Activated naive CD4-positive, alpha-beta T cell treated with Interleukin-2 at 50 U/mL for 16 hours (primary cell): ENCODE data around the gene CDH8.

Experiments used
- DNase-seq: peaks from one replicate; pipeline ENCODE4 v3.0.0-alpha.2; 2020

CDH8 gene, protein sequence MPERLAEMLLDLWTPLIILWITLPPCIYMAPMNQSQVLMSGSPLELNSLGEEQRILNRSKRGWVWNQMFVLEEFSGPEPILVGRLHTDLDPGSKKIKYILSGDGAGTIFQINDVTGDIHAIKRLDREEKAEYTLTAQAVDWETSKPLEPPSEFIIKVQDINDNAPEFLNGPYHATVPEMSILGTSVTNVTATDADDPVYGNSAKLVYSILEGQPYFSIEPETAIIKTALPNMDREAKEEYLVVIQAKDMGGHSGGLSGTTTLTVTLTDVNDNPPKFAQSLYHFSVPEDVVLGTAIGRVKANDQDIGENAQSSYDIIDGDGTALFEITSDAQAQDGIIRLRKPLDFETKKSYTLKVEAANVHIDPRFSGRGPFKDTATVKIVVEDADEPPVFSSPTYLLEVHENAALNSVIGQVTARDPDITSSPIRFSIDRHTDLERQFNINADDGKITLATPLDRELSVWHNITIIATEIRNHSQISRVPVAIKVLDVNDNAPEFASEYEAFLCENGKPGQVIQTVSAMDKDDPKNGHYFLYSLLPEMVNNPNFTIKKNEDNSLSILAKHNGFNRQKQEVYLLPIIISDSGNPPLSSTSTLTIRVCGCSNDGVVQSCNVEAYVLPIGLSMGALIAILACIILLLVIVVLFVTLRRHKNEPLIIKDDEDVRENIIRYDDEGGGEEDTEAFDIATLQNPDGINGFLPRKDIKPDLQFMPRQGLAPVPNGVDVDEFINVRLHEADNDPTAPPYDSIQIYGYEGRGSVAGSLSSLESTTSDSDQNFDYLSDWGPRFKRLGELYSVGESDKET

DNA sequence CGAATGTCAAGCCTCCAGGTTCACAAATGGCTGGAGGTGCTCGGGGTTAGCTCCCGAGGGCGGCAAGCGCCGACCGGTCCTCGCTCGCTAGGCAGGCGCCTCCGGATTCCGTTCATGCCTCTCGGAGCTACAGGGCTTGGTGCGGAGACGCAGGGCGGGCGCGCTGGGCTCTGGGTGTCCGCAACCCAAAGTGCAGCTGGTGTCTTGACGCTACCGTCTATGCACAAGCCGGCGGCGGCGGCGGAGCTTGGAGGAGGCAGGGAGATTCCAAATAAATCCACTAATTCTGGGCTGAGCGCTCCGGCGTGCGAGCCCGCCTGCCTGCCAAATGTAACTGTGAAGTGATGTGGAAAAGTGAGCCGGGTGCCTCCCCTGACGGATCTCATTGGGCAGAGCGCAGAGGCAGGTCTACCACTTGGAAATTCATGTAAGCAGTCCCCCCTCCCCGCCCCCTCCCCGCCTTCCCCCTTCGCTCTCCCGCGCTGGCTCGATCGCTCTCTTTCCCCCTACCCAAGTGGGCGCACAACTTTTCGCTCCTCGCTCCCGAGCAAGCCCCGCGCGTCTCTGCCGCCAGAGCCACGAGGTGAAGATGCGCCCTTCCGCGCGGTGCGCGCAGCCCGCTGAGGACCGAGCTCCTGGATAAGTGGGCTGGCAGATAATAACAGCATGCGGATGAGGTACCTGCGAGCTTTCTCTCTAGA, at the start of gene CDH8:
Gene CDH8 (minus strand): TSS at position 338 of the 701 bp plus-strand sequence. CDS start 15,035 bp downstream, outside the sequence.
- no peak for DNase-seq

DNA sequence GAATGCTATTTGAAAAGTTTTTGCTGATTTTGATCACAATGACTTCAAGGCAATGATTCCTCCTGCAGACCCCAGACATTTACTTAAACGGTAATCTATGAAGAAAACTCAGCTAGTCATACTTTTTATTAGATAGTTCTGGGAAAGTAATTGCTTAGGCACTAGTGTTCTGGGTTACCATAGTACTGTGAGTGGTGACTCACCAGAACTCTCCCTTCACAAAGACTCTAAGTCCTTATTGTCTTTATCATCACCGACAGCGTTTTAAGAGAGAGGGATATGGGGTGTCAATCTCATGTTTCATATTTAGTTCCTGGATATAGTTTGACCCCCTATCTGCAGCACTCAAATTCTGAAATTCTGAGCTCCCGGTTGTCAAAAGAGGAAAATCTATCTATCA, 43.0 kb upstream of the CDH8 start:
- DNase-seq: no peak

DNA sequence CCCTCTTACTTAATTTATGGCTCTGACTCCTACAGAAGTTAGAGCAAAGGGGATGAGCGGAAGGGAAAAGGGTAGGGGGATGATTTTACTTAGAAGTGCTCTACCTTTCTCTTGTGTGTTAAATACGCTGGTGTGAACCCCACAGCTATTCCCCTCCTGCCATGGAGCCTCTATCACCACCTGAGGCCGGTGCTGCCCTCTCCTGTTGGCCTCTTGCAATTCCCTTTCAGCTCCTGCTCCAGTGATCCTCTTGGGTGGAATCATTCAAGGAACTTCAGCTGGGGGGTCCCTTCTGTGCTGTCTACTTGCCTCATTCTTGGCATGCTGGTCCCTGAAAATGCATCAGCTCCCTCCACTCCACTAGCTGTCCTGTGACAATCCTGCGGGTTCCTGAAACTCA, 41.8 kb upstream of the CDH8 start:
- DNase-seq: no peak

DNA sequence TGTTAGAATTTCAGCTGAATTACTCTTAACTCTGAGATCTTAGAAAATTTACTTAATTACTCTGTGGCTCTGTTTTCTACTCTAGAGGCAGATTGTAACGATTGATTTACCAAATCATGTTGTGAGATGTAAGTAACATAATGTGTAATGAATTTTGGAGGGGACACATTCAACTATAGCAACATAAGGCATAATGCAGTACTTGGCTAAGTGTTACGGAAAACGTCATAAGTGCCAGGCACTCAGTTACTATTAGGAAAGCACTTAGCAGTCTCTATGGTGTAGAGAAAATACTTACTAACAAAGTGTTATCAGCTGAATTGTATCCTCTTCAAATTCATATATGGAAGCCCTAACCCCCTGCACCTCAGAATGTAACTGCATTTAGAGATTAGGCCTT, 40.6 kb upstream of the CDH8 start:
- DNase-seq: no peak

DNA sequence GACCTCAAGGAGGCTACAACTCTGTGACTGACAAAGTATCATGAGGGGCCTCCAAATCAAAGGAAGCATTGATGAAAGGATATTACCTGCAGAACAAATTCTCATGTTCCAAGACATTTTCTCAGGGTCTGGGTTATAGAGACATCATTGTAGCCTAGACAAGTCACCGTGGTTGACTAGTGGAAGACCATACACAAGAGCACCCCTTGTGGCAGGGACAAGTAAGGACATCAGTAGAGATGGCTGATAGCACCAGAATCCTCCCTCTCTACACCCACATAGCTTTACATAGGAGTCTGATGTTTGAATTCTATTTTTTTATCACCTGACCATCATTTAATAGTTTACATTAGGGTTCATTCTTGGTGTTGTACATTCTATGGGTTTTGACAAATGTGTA, 32.5 kb upstream of the CDH8 start:
- DNase-seq: no peak

DNA sequence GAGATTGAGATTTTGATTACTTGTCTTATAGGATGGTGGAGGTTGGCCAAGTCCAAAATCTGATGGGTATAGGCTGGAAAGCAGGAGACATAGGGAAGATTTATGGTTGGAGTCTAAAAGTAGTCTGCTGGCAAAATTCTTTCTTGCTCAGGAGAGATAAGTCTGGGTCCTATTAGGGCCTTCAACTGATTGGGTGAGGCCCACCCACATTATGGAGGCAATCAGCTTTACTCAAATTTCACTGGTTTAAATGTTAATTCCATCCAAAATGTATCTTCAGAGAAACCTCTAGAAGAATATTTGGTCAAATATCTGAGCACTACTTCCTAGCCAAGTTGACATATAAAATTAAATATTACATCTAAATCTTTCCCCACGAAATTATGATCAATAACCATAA, 31.7 kb upstream of the CDH8 start:
- DNase-seq: no peak

DNA sequence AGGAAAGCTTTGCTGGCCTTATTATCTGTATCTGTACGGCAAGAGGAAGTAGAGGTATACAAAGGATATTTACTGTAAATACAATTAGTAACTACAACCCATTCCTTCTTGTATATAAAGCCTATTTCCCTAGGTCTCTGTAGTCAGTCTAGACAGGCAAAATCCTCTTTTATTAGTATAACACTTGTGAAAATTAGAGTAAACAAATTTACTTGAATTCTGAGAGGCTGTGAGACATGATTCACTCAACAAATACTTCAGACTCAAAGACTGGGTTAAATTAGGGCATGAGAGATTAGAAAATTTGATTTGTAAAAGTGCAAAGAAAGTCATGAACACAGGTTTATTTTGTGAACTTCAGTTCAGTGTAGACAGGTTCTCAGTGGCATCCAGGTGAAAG, 30.9 kb upstream of the CDH8 start:
- no peak for DNase-seq

DNA sequence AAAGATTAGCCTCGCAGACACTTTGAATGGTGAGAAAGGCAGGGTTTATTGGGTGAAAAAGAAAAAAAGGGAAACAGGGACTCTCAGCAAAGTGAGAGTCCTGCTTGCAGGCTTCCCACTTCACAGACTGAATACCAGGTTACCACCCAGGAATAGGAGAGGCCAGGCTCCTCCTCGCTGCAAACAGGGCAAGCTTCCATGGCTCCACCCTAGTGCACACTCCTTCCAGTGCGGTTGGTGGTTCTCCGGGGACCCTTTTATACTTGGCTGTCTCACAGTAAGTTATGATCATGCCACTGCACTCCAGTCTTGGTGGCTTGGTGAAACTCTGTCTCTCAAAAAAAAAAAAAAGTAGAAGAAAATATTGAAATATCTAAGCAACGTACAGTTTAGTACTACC, 30.5 kb upstream of the CDH8 start:
- DNase-seq: no peak

DNA sequence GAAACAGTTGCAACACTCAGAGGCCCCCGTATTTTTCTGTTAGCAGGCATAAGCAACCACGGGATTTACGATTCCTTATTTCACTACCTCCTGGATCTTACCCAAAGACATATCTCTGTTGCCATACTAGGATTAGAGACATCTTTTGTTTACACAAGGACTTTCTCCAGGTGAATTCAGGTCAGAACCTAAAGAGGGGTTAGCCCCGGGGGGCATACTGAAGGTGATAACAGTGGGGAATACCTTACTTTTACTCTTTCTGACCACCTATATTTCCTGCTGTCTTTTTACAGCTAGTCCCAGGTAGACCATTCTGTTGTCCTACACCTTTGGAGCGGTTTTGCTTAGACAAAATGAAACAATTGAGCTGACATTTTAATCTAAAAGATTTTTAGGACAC, 27.9 kb upstream of the CDH8 start:
- no peak for DNase-seq

DNA sequence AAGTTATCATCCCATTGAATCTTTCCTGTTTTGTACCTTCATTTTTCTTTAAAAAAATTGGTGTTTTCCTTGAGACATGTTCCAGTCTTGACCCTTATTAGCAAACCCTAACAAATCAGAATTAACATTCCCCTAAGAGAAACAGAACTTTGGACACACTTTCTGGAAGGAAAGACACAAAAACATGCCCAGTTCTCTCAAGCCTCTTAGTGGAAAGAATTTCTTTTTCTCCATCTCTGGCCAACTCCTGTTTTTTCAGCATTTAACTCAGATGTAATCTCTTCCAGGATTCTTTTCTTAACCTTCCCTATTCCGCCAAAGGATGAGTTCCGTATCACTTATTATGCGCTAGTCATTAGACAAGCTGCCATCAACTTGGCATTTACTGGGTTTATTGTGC, 23.9 kb upstream of the CDH8 start:
- DNase-seq: no peak

DNA sequence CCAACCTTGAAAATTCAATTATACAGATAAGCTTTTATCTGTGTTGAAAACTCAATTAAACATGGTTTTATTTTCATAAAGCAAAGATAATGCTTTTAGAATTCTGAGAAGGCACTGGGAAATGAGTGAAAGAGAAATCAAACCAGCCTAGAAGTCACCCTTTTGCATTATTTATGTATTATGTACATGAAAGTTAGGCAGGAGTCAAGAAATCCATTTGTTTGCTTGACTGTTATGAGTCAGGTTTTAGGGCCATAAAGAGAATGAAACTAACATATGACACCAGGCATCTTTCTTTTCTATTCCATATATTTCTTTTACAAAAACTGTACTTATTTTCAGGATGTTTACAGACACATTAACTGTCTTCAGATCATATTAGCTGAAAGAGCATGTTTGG, 23.3 kb upstream of the CDH8 start:
- no peak for DNase-seq

DNA sequence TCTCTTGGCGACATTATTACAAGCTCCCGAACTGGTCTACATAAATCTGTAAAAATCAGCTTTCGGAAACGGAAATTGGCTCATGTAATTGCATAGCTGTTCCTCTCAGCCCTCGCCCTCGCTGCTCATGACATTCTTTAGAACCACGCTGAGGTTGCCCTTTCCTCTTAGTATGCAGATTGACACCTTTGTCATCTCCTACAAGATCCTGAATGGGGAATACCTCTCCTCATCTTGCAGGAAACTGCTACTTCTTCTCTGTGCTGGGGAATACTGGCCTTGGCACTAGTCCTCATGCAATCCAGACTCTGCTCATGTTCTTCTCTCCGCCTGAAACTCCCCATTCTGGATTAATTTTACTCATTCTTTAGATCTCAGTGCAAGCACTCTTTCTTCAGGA, 22.2 kb upstream of the CDH8 start:
- DNase-seq: no peak

DNA sequence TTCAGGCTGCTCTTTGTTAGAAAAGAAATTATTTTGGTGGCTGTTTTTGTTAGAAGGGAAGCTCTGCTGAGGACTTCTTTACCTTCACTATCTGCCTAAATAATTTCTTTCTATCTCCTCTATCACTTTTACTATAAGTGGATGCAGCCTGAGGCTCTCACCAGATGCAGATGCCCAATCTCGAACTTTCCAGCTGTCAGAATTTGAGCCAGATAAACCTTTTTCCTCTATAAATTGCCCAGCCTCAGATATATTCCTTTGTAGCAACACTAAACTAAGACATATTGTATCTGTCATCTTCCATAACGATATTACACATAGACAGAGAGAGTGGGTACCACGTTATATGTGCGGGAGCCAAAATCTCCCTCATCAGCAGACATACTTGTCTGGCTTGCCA, 15.7 kb upstream of the CDH8 start:
- DNase-seq: no peak

DNA sequence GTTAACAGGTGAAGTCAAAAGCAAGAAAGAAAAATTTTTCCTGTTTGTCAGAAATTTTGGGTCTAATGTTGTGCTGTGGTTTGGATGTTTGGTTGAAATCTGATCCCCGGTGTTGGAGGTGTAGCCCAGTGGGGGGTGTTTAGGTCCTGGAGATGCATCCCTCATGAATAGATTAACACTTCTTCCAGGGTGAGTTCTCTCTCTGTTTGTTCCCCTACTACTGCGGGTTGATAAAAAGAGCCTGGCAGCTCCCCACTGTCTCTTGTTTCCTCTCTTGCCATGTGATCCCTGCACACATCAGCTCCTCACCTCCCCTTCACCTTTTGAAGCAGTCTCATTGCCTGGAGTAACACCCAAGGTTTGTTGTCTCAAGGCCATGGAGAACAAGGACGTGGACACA, 14.6 kb upstream of the CDH8 start:
- DNase-seq: no peak

DNA sequence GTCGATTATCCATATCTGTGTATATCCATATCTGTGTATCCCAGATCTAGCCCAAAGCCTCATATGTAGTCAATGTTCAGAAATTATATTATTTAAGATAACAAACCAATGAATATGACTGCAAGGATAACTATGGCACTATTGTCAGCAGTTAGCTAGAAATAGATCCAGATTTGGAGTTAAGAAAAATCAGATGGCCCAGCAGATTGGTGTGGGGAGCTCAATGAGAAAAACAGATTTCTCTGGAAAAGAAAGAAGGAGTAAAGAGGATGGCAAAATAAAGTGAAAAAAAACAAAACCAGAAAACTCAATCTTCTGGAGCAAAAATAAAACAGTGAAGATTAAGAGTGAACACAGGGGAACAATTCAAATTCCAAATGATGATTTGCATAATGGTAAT, 10.6 kb upstream of the CDH8 start:
- DNase-seq: no peak

DNA sequence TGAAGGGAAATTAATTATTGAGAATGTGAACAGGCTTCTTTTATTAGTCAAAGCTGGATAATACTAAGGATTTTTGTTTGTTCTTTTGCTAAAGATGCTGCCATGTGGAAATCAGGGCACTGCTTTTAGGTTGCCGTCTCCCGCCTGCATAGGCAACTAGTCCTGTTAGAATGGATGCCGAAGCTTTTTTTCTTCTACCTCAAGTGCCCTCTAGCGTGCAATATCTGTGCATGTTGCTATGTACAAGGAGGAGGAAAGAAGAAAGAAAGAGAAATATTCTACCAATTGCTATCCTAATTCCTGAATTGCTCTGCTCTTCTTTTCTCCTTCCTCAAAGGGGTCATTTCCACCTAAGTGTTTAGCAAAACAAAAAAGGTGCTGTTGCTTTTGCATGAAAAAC, 5.2 kb upstream of the CDH8 start:
- DNase-seq: no peak

DNA sequence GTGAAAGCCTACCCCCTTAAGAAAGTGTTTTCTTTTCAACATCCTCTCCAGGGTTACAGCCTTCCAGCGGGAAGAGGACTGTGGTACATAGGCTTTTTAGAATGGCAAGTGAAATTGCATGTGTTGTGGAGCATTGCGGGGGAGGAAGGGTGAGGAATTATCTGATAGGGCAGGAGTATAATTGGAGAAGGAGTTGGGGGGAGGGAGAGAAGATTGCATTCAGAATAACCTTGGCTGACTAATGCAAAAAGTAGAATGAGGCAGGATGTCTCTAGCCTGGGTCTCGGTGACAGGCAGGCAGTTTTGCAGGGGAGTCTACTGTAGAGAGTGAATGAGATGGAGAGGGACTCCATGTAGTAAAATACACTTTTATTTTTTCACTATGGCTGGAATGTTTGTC, 2.4 kb upstream of the CDH8 start:
- DNase-seq: no peak

DNA sequence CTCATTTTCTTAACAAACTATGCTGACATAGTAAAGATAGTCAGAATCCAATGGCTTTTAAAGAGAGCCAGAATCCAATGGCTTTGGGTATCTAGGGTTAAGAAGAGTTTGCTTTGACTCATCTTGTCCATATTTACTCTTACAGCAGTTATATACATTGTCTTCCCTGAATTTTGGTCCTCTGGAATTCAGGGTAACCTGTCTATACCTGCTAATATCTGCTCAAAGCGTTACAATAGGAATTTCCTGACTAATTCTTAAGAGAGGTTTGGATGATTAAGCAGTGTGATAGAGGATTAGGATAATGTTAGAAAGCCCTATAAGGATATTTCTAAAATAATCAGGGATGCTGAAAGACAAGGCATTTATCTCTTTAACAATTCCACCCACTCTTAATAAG, 2.0 kb upstream of the CDH8 start:
- DNase-seq: no peak

DNA sequence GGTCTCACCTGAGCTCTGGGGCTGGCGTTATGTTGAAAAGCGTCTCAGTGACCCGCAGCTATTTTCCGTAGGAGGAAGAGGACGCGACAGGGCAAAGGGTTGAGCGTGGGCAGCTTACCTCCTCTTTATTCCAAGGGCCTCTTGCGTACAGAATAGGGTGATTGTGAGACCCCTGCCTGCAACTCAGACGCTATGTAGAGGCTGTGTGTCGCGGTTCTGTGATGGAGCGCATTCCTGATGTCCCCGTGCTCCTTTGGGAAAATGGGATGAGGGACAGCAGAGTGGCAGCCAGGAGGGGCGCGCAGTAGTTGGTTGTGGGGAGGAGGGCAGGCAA, 531 bp upstream of the CDH8 start:
- no peak for DNase-seq

DNA sequence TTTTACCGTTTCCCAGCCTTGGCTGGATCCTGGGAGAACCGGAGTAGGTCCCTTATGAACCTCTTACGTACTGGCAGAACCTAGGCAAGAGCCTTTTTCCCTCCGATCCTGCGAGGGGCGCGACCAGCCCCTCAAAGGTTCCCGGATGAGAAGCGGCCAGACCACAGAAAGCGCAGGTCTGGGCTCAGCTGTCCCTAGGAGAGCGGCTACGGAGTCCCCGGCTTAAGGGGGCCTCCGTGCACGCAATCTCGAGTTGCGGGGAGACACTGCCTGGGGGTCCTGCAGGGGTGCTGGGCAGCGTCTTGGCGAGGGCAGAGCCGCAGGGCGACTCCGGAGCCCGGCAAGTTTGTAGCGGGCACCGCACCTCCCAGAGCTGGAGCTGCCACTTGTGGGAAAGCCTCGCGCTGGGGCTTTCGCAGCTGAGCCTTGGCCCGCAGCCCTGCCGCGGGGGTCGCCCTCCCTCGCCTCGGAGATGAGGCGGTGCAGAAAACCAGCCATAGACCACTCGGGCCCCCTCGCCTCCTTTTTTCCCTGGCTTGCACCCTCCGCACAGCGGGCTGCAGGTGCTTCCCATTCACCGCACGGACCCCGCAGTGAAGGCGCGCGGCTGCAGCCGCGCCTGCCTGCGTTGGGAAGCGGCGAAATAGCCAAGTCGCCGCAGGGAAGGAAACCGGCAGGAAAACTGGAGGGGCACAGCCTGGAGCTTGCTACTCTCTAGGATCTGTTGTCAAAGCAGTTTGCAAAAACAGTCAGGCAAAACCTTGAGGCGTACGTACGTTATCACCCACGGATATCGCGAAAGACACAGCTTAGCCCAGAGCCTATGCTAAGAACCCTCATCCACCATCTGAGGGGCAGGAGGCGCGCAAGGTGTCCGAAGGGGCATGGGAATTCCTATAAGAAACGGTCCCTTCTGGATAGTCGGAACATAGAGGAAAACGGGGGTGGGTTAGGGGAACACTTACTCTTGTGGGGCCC, 834 bp downstream of the CDH8 start:
- DNase-seq: no peak

DNA sequence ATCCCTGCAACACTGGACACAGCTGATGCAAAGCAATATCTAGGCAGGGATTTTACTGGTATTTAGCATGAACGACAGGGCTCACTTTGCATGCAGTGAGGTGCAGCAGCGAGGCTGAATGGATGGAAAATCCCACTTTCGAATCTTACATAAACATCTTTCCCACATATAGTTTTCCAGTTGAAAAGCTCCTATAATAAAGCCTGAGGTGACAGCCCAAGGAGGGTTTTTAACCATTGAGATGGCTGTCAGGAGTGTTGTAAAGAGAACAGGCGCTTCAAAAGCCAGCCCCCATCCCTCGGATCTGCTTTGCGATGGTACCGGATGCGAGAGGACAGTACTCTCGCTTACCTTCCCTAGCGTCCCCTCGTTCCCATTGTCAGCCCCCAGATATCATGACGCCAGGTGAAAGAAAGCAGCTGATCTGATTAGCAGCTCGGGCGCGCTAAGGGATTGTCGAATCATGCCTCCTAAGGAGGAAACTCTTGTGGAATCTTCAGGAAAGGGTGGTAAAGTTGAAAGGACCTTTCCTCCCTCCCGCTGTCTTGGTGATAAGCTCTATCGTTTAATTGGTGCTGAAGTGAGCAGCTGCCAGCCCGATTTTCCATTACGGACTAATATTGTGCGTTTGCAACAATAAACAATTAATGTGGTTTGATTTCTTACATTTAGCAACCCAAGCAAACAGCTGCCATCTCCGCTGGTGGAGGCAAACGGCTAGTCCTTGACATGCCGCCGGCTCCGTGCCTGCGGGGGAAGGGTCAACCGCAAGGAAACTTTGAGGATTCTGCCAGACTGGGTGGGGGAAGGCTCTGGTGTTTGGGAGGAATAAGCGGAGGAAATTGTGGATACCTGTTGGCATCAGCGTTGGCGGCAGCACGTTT, 1.8 kb downstream of the CDH8 start:
- no peak for DNase-seq

DNA sequence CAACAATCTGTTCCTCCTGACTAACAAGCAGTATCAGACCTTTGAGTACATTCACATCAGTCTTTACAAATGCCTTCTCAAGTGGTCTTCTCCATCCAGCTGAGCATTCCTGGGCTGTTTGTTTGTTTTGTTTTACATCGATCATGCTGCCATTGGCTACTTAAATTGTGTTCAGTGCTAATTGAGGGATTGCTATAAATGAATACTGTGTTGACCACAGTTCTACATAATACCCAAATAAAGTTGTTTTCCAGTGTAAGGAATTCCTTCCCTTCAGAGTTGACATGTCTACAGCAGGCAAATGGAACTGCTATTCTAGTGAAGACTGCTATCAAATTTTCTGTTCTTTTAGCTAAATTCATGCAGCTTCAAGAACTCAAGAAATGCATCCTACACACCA, 3.2 kb downstream of the CDH8 start:
- no peak for DNase-seq
